T-cell (primary cell): ENCODE data around the gene NECTIN4. TPM values are rescaled to one million over a fixed set of nuclear protein-coding genes. Genes with fewer than 3 reads are reported as not detected.

ENCODE experiments used
- ATAC-seq, 4 experiments: fragments of 200-7000 bp in 3 of 4; fragments of 150-1000 bp in 1 of 4; cut with Tn5 transposase; replicated peaks in 1 of 4; 1 replicate in 3 of 4; 2 replicates in 1 of 4; pipeline ENCODE4 v1.10.0; 2021; ENCODE audit warnings: moderate library complexity in 3 of 4, mild to moderate bottlenecking in 2 of 4, moderate number of reproducible peaks in 1 of 4
- CTCF ChIA-PET, 2 donors: fragments of 300-600 bp; sonication (Branson Sonifier 250); formaldehyde crosslinking; loops; one replicate each; lab custom pipeline; 2022; ENCODE audit warnings: antibody characterized with exemption in 2 of 2; lab: Charles Lee
- POLR2A ChIA-PET, 2 donors: fragments of 300-600 bp; sonication (Branson Sonifier 250); formaldehyde crosslinking; loops; one replicate each; lab custom pipeline; 2022; ENCODE audit warnings: antibody characterized with exemption in 2 of 2; lab: Charles Lee
- DNase-seq, 35 experiments: peaks; one replicate each; pipeline versions ENCODE4 v3.0.0 to v3.0.0-alpha.2; 2013 to 2023
- H3K27ac ChIP-seq: one replicate; pipeline ENCODE4 v1.5.1; 2013; ENCODE audit warnings: low read length
- H3K27me3 ChIP-seq, 2 experiments: replicated peaks in 1 of 2; 1 replicate in 1 of 2; 2 replicates in 1 of 2; pipeline versions ENCODE4 v1.6.1 to v1.7.0; 2013; ENCODE audit warnings: low read length in 1 of 2, mixed read lengths in 1 of 2; ENCODE audit not compliant: control insufficient read depth in 2 of 2, insufficient read depth in 2 of 2; ENCODE audit errors: extremely low read depth in 1 of 2
- H3K36me3 ChIP-seq, 2 donors: 1 replicate in 1 of 2; 2 replicates in 1 of 2; pipeline versions ENCODE4 v1.6.1 to v1.7.0; 2013; ENCODE audit warnings: low read length in 1 of 2; ENCODE audit not compliant: control insufficient read depth in 2 of 2, insufficient read depth in 1 of 2; ENCODE audit errors: extremely low read depth in 1 of 2
- H3K4me1 ChIP-seq, 2 experiments: 1 replicate in 1 of 2; 2 replicates in 1 of 2; pipeline versions ENCODE4 v1.6.1 to v1.7.0; 2013; ENCODE audit warnings: low read length in 2 of 2, mixed read lengths in 1 of 2; ENCODE audit not compliant: insufficient read depth in 2 of 2, control insufficient read depth in 1 of 2; ENCODE audit errors: extremely low read depth in 1 of 2
- H3K4me3 ChIP-seq, 2 donors: 1 replicate in 1 of 2; 2 replicates in 1 of 2; pipeline versions ENCODE4 v1.5.1 to v1.7.0; 2013; ENCODE audit warnings: mild to moderate bottlenecking in 2 of 2, low read length in 1 of 2, moderate library complexity in 1 of 2; ENCODE audit not compliant: control insufficient read depth in 1 of 2; ENCODE audit errors: extremely low read depth in 1 of 2
- H3K9me3 ChIP-seq: 2 replicates; pipeline ENCODE4 v1.7.0; 2013
- H3K27ac Mint-ChIP-seq, 2 donors: one replicate each; pipeline ENCODE4 v1.8.0; 2020 to 2021; ENCODE audit warnings: mild to moderate bottlenecking in 2 of 2, mixed read lengths in 2 of 2
- H3K27me3 Mint-ChIP-seq, 2 donors: one replicate each; pipeline ENCODE4 v1.8.0; 2021 to 2022; ENCODE audit warnings: mixed read lengths in 2 of 2
- H3K36me3 Mint-ChIP-seq: one replicate; pipeline ENCODE4 v1.8.0; 2021; ENCODE audit warnings: mixed read lengths
- H3K4me1 Mint-ChIP-seq, 3 donors: one replicate each; pipeline ENCODE4 v1.8.0; 2020 to 2022; ENCODE audit warnings: mixed read lengths in 3 of 3, mild to moderate bottlenecking in 1 of 3
- H3K4me3 Mint-ChIP-seq, 3 donors: one replicate each; pipeline ENCODE4 v1.8.0; 2020 to 2022; ENCODE audit warnings: mild to moderate bottlenecking in 3 of 3, mixed read lengths in 3 of 3, moderate library complexity in 3 of 3
- H3K9me3 Mint-ChIP-seq, 3 donors: one replicate each; pipeline ENCODE4 v1.8.0; 2020 to 2022; ENCODE audit warnings: mixed read lengths in 3 of 3
- WGBS: methylation state at CpG from one replicate; pipeline ENCODE4 v1.1.5; 2013; ENCODE audit warnings: missing lambda C conversion rate; ENCODE audit not compliant: insufficient coverage; 5-methylcytosine and 5-hydroxymethylcytosine counted together
- total RNA-seq, 35 experiments: library from RNA in 6 of 35; stranded (reverse) in 6 of 35; fragments of 120-200 nt in 1 of 35; gene quantifications; one replicate each; pipeline versions ENCODE4 v1.2.1 to v1.2.4 and lab custom pipeline; 2013 to 2026

NECTIN4 gene
- total RNA-seq, 5 donors from 2014 or later (not counting 1 experiment from before 2014, with no cell fraction given), result 0.06 TPM; not detected in 4

- peak; percentile 82 to 85 (median 83) for ATAC-seq
- Mint-ChIP-seq H3K27me3 (no peaks in the 10 kb centered on the region), H3K4me1 (peaks cover 39 to 56% (median 49%) of the 10 kb centered on the region in 3 donors), H3K27ac (peak within 1 kb of the TSS; percentile 98 to 100), H3K9me3 (no peaks in the 10 kb centered on the region), H3K36me3 (peaks cover 47% of the 10 kb centered on the region), H3K4me3 (peak within 1 kb of the TSS; percentile 89 to 98 (median 90))
- Histone ChIP-seq H3K9me3 (no peaks in the 10 kb centered on the region), H3K4me1 (peaks cover 14 to 35% of the 10 kb centered on the region in 2 experiments), H3K27me3 (no peaks in the 10 kb centered on the region), H3K36me3 (peaks cover under 1 to 65% of the 10 kb centered on the region in 2 donors), H3K4me3 (peak within 1 kb of the TSS; percentile 95 to 97), H3K27ac (peak within 1 kb of the TSS; percentile 85)
- POLR2A ChIA-PET, result interaction anchor here (0.5 to 2.4 kb wide), 12 partner anchors 14 to 120 kb away, joined by 3 to 10 read pairs (median 5); partner anchors contain the start of genes ARHGAP30 (in 1 of the 2), DEDD (in 1 of the 2), F11R (in 1 of the 2) and PPOX (in 1 of the 2)
- WGBS, result 2% methylated on average over 13 of the region's 29 CpGs
- peak; percentile 82 to 97 (median 91) for DNase-seq
- CTCF ChIA-PET, result interaction anchor here (0.6 to 3.3 kb wide), 10 partner anchors 16 to 335 kb away, joined by 3 to 21 read pairs (median 4); partner anchors contain the start of genes ARHGAP30 (in 1 of the 2), F11R (in 1 of the 2), KLHDC9 (in 1 of the 2) and PPOX (in 1 of the 2)
These were observed 43.4 kb downstream of the NECTIN4 start, which contains the start of gene USF1 for GRCh38 chr1:161045736-161046604. Gene USF1 (minus strand): TSS chr1:161045977. CDS start chr1:161043275, 2,702 bp downstream.

GRCh38 chr1:161044908-161045735 lies 44.2 kb downstream of the NECTIN4 start:
- peak overlapping the region; percentile 95 to 97 for H3K4me3 ChIP-seq
- POLR2A ChIA-PET, result interaction anchor here (0.5 to 2.4 kb wide), 14 partner anchors 9 to 417 kb away, joined by 3 to 10 read pairs (median 5); partner anchors contain the start of genes ARHGAP30 (in 2 of the 2), F11R (in 2 of the 2) and PPOX (in 1 of the 2)
- ATAC-seq, result peak; percentile 50 to 61 (median 56)

GRCh38 chr1:161044535-161044907 lies 44.8 kb downstream of the NECTIN4 start:
- H3K36me3 ChIP-seq, result peaks cover 5 to 65% of the 10 kb centered on the region in 2 donors
- H3K4me1 Mint-ChIP-seq, result peaks cover 39 to 62% (median 57%) of the 10 kb centered on the region in 3 donors
- peak overlapping the region; percentile 95 to 97 for H3K4me3 ChIP-seq
- H3K9me3 Mint-ChIP-seq, result no peaks in the 10 kb centered on the region
- peak overlapping the region; percentile 85 for H3K27ac ChIP-seq
- ChIA-PET POLR2A (interaction anchor here (0.6 to 2.4 kb wide), 8 partner anchors 9 to 416 kb away, joined by 3 to 10 read pairs (median 5); partner anchors contain the start of genes ARHGAP30 (in 2 of the 2) and F11R (in 2 of the 2)), CTCF (interaction anchor here (0.7 to 3.3 kb wide), 9 partner anchors 10 to 269 kb away, joined by 3 to 14 read pairs (median 3); partner anchors contain the start of genes ARHGAP30 (in 1 of the 2), F11R (in 1 of the 2), KLHDC9 (in 1 of the 2) and SDHC (in 1 of the 2))
- no peaks in the 10 kb centered on the region for H3K27me3 ChIP-seq
- H3K4me1 ChIP-seq, result peaks cover 18 to 40% of the 10 kb centered on the region in 2 experiments
- H3K27ac Mint-ChIP-seq, result peak overlapping the region; percentile 98 to 100
- peak in 3 of 35 experiments; percentile 17 to 69 (median 27) for DNase-seq
- H3K27me3 Mint-ChIP-seq, result no peaks in the 10 kb centered on the region
- peak overlapping the region; percentile 89 to 98 (median 90) for H3K4me3 Mint-ChIP-seq
- H3K9me3 ChIP-seq, result no peaks in the 10 kb centered on the region
- ATAC-seq, result peak in 1 of 4 experiments; percentile 15
- H3K36me3 Mint-ChIP-seq, result peaks cover 48% of the 10 kb centered on the region

More at GRCh38 chr1:161044908-161045735, 44.2 kb downstream of the NECTIN4 start:
- peak in 34 of 35 experiments; percentile 32 to 79 (median 46) for DNase-seq
- Histone ChIP-seq H3K4me1 (peaks cover 14 to 35% of the 10 kb centered on the region in 2 experiments), H3K36me3 (peaks cover 0 to 65% of the 10 kb centered on the region in 2 donors), H3K9me3 (no peaks in the 10 kb centered on the region), H3K27ac (peak overlapping the region; percentile 85), H3K27me3 (no peaks in the 10 kb centered on the region)
- peak overlapping the region; percentile 98 to 100 for H3K27ac Mint-ChIP-seq
- CTCF ChIA-PET, result interaction anchor here (0.5 to 3.3 kb wide), 15 partner anchors 9 to 336 kb away, joined by 3 to 21 read pairs (median 3); partner anchors contain the start of genes ARHGAP30 (in 1 of the 2), F11R (in 1 of the 2), KLHDC9 (in 1 of the 2) and PPOX (in 1 of the 2)
- H3K27me3 Mint-ChIP-seq, result no peaks in the 10 kb centered on the region
- H3K4me1 Mint-ChIP-seq, result peaks cover 39 to 56% (median 51%) of the 10 kb centered on the region in 3 donors
- no peaks in the 10 kb centered on the region for H3K9me3 Mint-ChIP-seq
- under 1% methylated on average over 35 of the region's 48 CpGs for WGBS
- H3K36me3 Mint-ChIP-seq, result peaks cover 48% of the 10 kb centered on the region
- peak overlapping the region; percentile 89 to 98 (median 90) for H3K4me3 Mint-ChIP-seq

DNA sequence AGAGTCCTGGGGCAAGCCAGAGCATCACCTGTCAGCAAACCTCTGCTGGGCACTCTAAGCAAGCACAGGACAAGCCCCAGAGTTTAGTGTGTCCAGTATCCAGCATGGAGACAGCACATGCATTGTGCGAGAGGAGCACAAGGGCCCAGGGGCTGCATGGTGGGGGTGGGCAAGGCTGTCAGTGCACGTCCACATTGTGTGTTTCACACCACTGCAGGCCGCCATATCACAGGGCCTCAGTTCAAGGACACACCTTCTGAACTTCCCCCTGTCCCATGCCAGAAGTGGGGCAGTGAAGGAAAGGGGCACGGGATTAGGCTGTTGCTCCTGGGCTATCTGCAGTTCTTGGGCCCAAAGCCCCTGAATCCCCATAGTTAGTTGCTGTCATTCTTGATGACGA lies 49.8 kb downstream of the NECTIN4 start:
- 100% methylated on average over 2 of the region's 5 CpGs for WGBS

GRCh38 chr1:161039154-161039545 lies 50.2 kb downstream of the NECTIN4 start:
- POLR2A ChIA-PET, result interaction anchor here (0.5 to 1.9 kb wide), 7 partner anchors 9 to 764 kb away, joined by 4 to 17 read pairs (median 7); partner anchors contain the start of gene F11R (in 2 of the 2)
- H3K27ac Mint-ChIP-seq, result peak overlapping the region; percentile 95
- H3K27me3 Mint-ChIP-seq, result no peaks in the 10 kb centered on the region
- DNase-seq, result no peak
- Histone ChIP-seq H3K36me3 (peaks cover 5 to 42% of the 10 kb centered on the region in 2 donors), H3K27ac (peak overlapping the region; percentile 76), H3K27me3 (no peaks in the 10 kb centered on the region), H3K9me3 (no peaks in the 10 kb centered on the region), H3K4me3 (peak overlapping the region; percentile 70 to 95), H3K4me1 (peaks cover 17 to 45% of the 10 kb centered on the region in 2 experiments)
- H3K36me3 Mint-ChIP-seq, result peaks cover 32% of the 10 kb centered on the region
- peaks cover 43 to 54% (median 54%) of the 10 kb centered on the region in 3 donors for H3K4me1 Mint-ChIP-seq
- H3K4me3 Mint-ChIP-seq, result peak overlapping the region; percentile 88 to 90 (median 89)
- CTCF ChIA-PET, result interaction anchor here (0.6 to 5.1 kb wide), 7 partner anchors 15 to 59 kb away, joined by 3 to 25 read pairs (median 7); partner anchors contain the start of genes KLHDC9 (in 2 of the 2), ARHGAP30 (in 1 of the 2) and F11R (in 1 of the 2)
- peak in 1 of 4 experiments; percentile 2 for ATAC-seq
- no CpG with 5 or more reads among the region's 3 CpGs for WGBS
- no peaks in the 10 kb centered on the region for H3K9me3 Mint-ChIP-seq

More for the DNA sequence above, 49.8 kb downstream of the NECTIN4 start:
- Histone ChIP-seq H3K4me3 (no peak overlapping the region), H3K27ac (peak overlapping the region; percentile 76), H3K27me3 (no peaks in the 10 kb centered on the region), H3K36me3 (peaks cover 5 to 42% of the 10 kb centered on the region in 2 donors), H3K4me1 (peaks cover 21 to 49% of the 10 kb centered on the region in 2 experiments), H3K9me3 (no peaks in the 10 kb centered on the region)
- DNase-seq (no peak), ATAC-seq (no peak)
- Mint-ChIP-seq H3K9me3 (no peaks in the 10 kb centered on the region), H3K27me3 (no peaks in the 10 kb centered on the region), H3K4me1 (peaks cover 47 to 58% (median 58%) of the 10 kb centered on the region in 3 donors), H3K36me3 (peaks cover 32% of the 10 kb centered on the region), H3K4me3 (peak overlapping the region; percentile 57 to 88 (median 72)), H3K27ac (peak overlapping the region; percentile 82 to 86)
- POLR2A ChIA-PET, result interaction anchor here (0.5 to 1.9 kb wide), 5 partner anchors 18 to 764 kb away, joined by 6 to 17 read pairs (median 8); partner anchors contain the start of gene F11R (in 2 of the 2)
- CTCF ChIA-PET, result interaction anchor here (0.6 to 5.1 kb wide), 7 partner anchors 18 to 58 kb away, joined by 3 to 25 read pairs (median 7); partner anchors contain the start of genes KLHDC9 (in 2 of the 2), ARHGAP30 (in 1 of the 2) and F11R (in 1 of the 2)
